ENCODE measurements around the gene KIF18B.

KIF18B gene

DNA sequence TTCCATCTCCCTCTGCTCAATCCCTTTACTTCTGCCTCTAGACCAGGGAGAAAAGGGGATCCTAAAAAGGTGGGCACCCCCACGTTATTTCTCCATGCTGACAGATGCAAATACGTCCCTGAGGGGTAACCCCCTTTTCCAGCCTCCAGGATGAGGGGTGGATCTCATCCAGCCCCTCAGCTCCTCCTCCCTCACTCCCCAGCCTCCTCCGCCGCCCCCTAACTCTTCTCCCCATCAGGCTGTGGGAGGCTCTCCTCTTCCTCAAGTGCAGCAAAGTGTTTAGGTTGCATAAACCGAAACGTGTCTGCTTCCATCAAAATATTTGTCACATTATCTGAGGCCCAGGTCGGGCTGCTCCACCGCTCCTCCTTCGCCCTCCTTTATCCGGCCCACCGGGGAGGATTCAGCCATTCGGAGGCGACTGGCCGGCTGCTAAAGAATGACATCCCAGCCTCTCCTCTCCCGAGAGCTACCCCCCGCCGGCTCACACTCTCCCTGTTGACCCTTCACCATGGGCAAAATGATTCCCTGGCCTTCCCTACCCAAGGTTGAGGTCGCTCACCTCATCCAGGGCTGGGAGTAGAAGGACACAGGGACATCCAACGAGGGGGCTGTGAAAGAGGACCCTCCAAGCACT lies 21.7 kb upstream of the KIF18B start:
- TF ChIP-seq, protein P1, sequence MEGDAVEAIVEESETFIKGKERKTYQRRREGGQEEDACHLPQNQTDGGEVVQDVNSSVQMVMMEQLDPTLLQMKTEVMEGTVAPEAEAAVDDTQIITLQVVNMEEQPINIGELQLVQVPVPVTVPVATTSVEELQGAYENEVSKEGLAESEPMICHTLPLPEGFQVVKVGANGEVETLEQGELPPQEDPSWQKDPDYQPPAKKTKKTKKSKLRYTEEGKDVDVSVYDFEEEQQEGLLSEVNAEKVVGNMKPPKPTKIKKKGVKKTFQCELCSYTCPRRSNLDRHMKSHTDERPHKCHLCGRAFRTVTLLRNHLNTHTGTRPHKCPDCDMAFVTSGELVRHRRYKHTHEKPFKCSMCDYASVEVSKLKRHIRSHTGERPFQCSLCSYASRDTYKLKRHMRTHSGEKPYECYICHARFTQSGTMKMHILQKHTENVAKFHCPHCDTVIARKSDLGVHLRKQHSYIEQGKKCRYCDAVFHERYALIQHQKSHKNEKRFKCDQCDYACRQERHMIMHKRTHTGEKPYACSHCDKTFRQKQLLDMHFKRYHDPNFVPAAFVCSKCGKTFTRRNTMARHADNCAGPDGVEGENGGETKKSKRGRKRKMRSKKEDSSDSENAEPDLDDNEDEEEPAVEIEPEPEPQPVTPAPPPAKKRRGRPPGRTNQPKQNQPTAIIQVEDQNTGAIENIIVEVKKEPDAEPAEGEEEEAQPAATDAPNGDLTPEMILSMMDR (IDR thresholded peaks at IDR 0.05; ENCODE audit: extremely low read depth, insufficient read depth, missing control alignments), result no peak
- DNase-seq (ENCODE audit: low spot score), result no peak
- in situ Hi-C loops (cut with MboI; ENCODE audit: low pct_unique_long_range_greater_than_20kb, low sequenced_read_pairs, unreplicated experiment), result no loop called here

DNA sequence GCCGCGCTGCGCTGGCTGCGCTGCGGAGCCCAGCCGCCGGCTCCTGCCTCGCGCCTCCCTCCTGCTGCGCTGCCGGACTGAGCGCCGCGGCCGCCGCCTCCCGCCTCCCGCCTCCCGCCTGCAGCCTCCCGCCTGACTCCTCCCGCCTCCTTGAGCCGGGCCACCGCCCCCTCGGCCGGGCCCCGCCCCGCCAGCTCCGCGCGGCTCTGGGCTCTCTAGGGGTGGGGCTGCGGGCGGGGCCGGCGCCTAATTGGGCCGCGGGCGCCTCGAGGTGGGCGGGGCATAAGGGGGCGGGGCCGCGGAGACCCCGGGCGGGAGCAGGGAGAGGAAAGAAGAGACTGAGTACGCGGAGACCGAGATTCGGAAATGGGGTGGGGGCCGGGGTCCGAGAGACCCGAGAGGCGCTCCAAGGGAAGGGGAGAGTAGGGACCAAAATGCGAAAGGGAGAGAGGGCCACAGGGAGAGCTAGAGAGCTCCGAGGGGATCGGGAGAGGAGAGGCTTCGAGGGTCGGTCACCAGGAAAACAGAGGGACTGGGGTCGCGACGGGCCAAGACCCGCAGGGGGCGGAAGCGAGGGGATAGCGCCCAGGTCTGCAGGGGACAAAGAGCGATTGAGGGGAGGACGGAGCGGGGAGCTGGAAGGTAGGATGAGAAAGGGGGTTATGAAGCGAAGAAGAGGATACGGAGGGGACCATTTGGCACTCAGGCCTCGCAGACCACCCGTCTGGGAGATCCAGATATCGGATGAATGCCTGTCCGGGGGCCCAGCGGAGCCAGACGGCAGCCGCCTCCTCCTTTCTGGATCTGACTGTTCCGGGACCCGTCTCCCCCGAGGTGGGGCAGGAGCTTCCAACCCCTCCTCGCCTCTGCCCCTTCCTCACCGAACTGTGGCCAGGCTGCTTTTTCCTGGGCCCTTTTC lies 20.9 kb upstream of the KIF18B start, which contains the start of gene C1QL1:
C1QL1 (minus strand) TSS at position 79 of the 919 bp plus-strand sequence. CDS start 255 bp downstream, outside the sequence.
- in situ Hi-C loops (cut with MboI; ENCODE audit: low pct_unique_long_range_greater_than_20kb, low sequenced_read_pairs, unreplicated experiment), result no loop called here
- DNase-seq (ENCODE audit: low spot score), result peak; percentile 100
- TF ChIP-seq, protein P1 (IDR thresholded peaks at IDR 0.05; ENCODE audit: extremely low read depth, insufficient read depth, missing control alignments), result no peak

DNA sequence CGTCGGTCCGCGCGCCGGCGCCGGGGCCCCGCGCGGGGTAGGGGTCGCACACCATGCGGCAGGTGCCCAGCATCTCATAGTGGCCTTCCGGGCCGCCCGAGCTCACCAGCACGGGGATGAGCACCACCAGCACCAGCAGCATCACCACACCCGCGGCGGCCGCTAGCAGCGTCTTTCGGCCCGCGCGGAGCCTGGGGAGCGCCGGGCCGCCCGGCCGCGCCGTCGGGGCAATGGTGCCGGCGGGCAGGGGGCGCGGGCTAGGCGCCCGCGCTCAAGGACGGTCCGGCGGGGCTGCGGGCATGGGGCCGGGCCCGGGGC lies 20.3 kb upstream of the KIF18B start:
- DNase-seq (ENCODE audit: low spot score), result no peak
- TF ChIP-seq, protein P1 (IDR thresholded peaks at IDR 0.05; ENCODE audit: extremely low read depth, insufficient read depth, missing control alignments), result no peak
- in situ Hi-C loops (cut with MboI; ENCODE audit: low pct_unique_long_range_greater_than_20kb, low sequenced_read_pairs, unreplicated experiment), result no loop called here

DNA sequence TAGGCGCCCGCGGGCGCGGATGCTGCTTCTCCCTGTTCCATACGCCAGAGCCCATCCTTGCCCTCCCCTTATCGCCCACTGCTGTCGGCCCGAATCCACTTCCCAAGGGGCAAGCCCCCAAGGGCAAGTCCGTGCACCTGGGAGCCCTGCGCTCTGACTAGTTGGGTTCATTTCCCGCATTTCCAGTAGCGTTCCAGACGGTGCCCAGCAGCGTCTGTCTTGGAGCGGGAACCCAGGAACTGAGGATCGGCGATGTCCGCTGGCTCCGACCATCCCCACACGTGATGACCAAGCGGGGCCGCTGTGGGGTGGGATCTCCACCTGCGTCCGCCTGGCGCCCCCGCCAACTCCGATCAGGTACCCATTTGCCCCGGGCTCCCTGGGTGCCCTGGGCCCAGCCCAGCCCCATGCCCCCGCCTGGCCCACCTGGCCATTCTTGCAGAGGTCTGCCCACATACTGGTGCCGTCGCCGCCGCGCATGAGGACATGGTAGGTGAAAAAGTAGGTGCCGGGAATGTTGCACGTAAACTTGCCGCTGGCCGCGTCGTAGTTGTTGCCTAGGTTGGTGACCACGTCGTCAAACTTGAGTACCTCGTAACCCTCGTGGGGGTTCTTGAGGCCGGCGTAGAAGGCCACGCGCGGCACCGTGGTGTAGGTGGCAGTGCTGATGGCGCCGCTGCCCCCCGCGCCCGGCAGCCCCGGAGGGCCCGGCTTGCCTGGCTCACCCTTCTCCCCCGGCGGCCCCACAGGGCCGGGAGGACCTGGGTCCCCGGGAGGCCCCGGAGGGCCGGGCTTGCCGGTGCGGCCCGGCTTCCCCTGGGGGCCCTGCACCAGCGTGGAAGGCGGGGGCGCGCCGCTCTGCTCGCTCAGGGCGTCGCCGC lies 19.7 kb upstream of the KIF18B start:
- in situ Hi-C loops (cut with MboI; ENCODE audit: low pct_unique_long_range_greater_than_20kb, low sequenced_read_pairs, unreplicated experiment), result no loop called here
- TF ChIP-seq, protein P1 (IDR thresholded peaks at IDR 0.05; ENCODE audit: extremely low read depth, insufficient read depth, missing control alignments), result no peak
- no peak for DNase-seq (ENCODE audit: low spot score)

DNA sequence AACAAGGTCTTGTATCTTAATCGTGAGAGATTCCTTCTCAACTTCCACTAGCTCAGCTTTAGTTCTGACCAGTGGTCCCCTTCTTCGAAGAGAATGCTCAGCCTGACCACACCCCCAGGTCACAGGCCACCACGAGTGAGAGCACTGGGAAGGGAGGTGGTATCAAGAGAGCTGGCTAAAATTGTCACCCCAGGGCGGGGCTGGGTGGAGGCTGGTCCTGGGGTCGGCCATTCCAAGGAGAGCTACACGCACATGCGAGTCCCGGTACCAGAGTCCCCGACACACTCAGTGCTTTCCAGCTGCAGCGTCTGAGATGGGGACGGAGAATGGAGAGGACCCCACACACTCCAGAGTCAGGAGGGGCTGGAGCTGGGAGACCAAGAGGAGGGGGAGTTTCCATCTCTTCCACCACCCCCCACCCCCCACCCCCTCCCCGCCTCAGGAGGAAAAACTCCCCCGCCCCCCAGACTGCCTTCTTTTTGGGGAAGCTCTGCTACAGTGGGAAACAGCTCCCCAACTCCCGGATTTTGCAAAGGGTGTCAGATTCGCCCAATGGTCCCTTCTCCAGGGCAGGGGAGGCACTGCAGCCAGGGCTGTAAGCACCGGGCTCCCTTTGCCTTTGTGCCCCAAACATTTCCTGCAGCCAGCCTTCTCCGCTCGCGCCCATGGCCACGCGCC lies 18.9 kb upstream of the KIF18B start:
- DNase-seq (ENCODE audit: low spot score), result no peak
- in situ Hi-C loops (cut with MboI; ENCODE audit: low pct_unique_long_range_greater_than_20kb, low sequenced_read_pairs, unreplicated experiment), result no loop called here
- TF ChIP-seq, protein P1 (IDR thresholded peaks at IDR 0.05; ENCODE audit: extremely low read depth, insufficient read depth, missing control alignments), result no peak
